SK-N-SH treated with all-trans-retinoic acid at 6 μM for 48 hours (cell line): ENCODE measurements around the gene ACOXL.

ENCODE experiments used
- ATAC-seq: fragments of 200-7000 bp; cut with Tn5 transposase; 3 replicates; pipeline ENCODE4 v1.9.1; 2020; ENCODE audit warnings: mild to moderate bottlenecking, moderate library complexity
- ARNTL ChIP-seq: fragments of 450-650 bp; formaldehyde crosslinking; IDR thresholded peaks from 2 replicates; pipeline ENCODE4 v1.5.0; 2020; ENCODE audit warnings: low read depth, mild to moderate bottlenecking, moderate library complexity, borderline replicate concordance
- BACH2 ChIP-seq: fragments of 250-450 bp; sonication (Bioruptor Pico); IDR thresholded peaks from 2 replicates; pipeline ENCODE4 v1.9.0; 2021; ENCODE audit warnings: mild to moderate bottlenecking, borderline replicate concordance
- CREB5 ChIP-seq: fragments of 250-450 bp; sonication (Bioruptor Pico); IDR thresholded peaks from 2 replicates; pipeline ENCODE4 v1.5.1; 2020; ENCODE audit warnings: low read depth, mild to moderate bottlenecking, moderate library complexity
- CSDC2 ChIP-seq: fragments of 250-450 bp; sonication (Bioruptor Pico); IDR thresholded peaks from 2 replicates; pipeline ENCODE4 v1.5.0; 2020; ENCODE audit warnings: mild to moderate bottlenecking, moderate library complexity
- CSRNP3 ChIP-seq: fragments of 250-450 bp; sonication (Bioruptor Pico); IDR thresholded peaks from 2 replicates; pipeline ENCODE4 v1.5.1; 2021; ENCODE audit warnings: mild to moderate bottlenecking, moderate library complexity
- ESRRG ChIP-seq: fragments of 250-450 bp; sonication (Bioruptor Pico); IDR thresholded peaks from 2 replicates; pipeline ENCODE4 v1.6.1; 2021; ENCODE audit warnings: mild to moderate bottlenecking
- GLIS3 ChIP-seq: fragments of 250-450 bp; sonication (Bioruptor Pico); IDR thresholded peaks from 2 replicates; pipeline ENCODE4 v1.5.0; 2020; ENCODE audit warnings: mild to moderate bottlenecking, moderate library complexity
- ISL1 ChIP-seq: fragments of 250-450 bp; sonication (Bioruptor Pico); IDR thresholded peaks from 2 replicates; pipeline ENCODE4 v2.1.2; 2022; ENCODE audit warnings: mild to moderate bottlenecking, moderate library complexity
- OSR1 ChIP-seq: fragments of 250-450 bp; sonication (Bioruptor Pico); IDR thresholded peaks from 2 replicates; pipeline ENCODE4 v1.8.0; 2022; ENCODE audit warnings: moderate library complexity, mild to moderate bottlenecking, inconsistent platforms
- PATZ1 ChIP-seq: fragments of 250-450 bp; sonication (Bioruptor Pico); IDR thresholded peaks from 2 replicates; pipeline ENCODE4 v1.8.0; 2020; ENCODE audit warnings: mild to moderate bottlenecking, moderate library complexity, borderline replicate concordance
- POU6F1 ChIP-seq: fragments of 250-450 bp; sonication (Bioruptor Pico); IDR thresholded peaks from 2 replicates; pipeline ENCODE4 v1.8.0; 2021; ENCODE audit warnings: low read depth, mild to moderate bottlenecking, moderate library complexity, borderline replicate concordance
- RARB ChIP-seq: fragments of 250-450 bp; sonication (Bioruptor Pico); IDR thresholded peaks from 2 replicates; pipeline ENCODE4 v1.8.0; 2021; ENCODE audit warnings: mild to moderate bottlenecking, moderate library complexity
- SNAI2 ChIP-seq: fragments of 250-450 bp; sonication (Bioruptor Pico); IDR thresholded peaks from 2 replicates; pipeline ENCODE4 v1.5.0; 2020; ENCODE audit warnings: mild to moderate bottlenecking, moderate library complexity
- TCF4 ChIP-seq: fragments of 250-450 bp; sonication (Bioruptor Pico); IDR thresholded peaks from 2 replicates; pipeline ENCODE4 v1.8.0; 2021; ENCODE audit warnings: mild to moderate bottlenecking, moderate library complexity, borderline replicate concordance
- TOX ChIP-seq: fragments of 250-450 bp; sonication (Bioruptor Pico); IDR thresholded peaks from 2 replicates; pipeline ENCODE4 v1.8.0; 2021; ENCODE audit warnings: mild to moderate bottlenecking, moderate library complexity, borderline replicate concordance
- ZC3H10 ChIP-seq: fragments of 250-450 bp; sonication (Bioruptor Pico); IDR thresholded peaks from 2 replicates; pipeline ENCODE4 v1.5.1; 2021; ENCODE audit warnings: mild to moderate bottlenecking, moderate library complexity
- ZFP3 ChIP-seq: fragments of 250-450 bp; sonication (Bioruptor Pico); IDR thresholded peaks from 2 replicates; pipeline ENCODE4 v1.5.0; 2020; ENCODE audit warnings: mild to moderate bottlenecking, moderate library complexity
- ZFP30 ChIP-seq: fragments of 450-650 bp; formaldehyde crosslinking; IDR thresholded peaks from 2 replicates; pipeline ENCODE4 v1.5.0; 2022; ENCODE audit warnings: mild to moderate bottlenecking, moderate library complexity
- ZNF565 ChIP-seq: fragments of 450-650 bp; formaldehyde crosslinking; conservative IDR thresholded peaks from 2 replicates; pipeline ENCODE4 v1.5.0; 2020; ENCODE audit warnings: low read depth, mild to moderate bottlenecking, moderate library complexity
- ZNF70 ChIP-seq: fragments of 450-650 bp; formaldehyde crosslinking; IDR thresholded peaks from 2 replicates; pipeline ENCODE4 v1.5.0; 2020; ENCODE audit warnings: mild to moderate bottlenecking, moderate library complexity
- ZNF8 ChIP-seq: fragments of 450-650 bp; formaldehyde crosslinking; IDR thresholded peaks from 2 replicates; pipeline ENCODE4 v1.5.0; 2020; ENCODE audit warnings: mild to moderate bottlenecking, moderate library complexity

ACOXL gene

GRCh38 chr2:110837446-110838409 lies 105.4 kb downstream of the ACOXL start:
- TF ChIP-seq RARB (CRISPR knock-in tag) = no peak
- no peak for TF ChIP-seq SNAI2 (CRISPR knock-in tag)
- TF ChIP-seq ZNF8 (CRISPR knock-in tag) = no peak
- no peak for TF ChIP-seq CSDC2 (CRISPR knock-in tag)
- TF ChIP-seq ZC3H10 (CRISPR knock-in tag) = no peak
- no peak for TF ChIP-seq ESRRG (CRISPR knock-in tag)
- peak; percentile 65; the same call in 1 of the 2 replicates for TF ChIP-seq TCF4
- no peak for TF ChIP-seq CREB5
- no peak for TF ChIP-seq ISL1 (CRISPR knock-in tag)
- no peak for ATAC-seq

GRCh38 chr2:110838657-110839384 lies 106.4 kb downstream of the ACOXL start:
- no peak for ATAC-seq
- TF ChIP-seq BACH2 (CRISPR knock-in tag) (no peak), TCF4 (peak; percentile 33; the same call in 1 of the 2 replicates)

GRCh38 chr2:110840508-110840907 lies 108.1 kb downstream of the ACOXL start:
- TF ChIP-seq CSRNP3 (CRISPR knock-in tag) (no peak), ZNF8 (CRISPR knock-in tag) (no peak), ZFP3 (no peak), ISL1 (CRISPR knock-in tag) (no peak), GLIS3 (CRISPR knock-in tag) (no peak), SNAI2 (CRISPR knock-in tag) (no peak)
- ATAC-seq = no peak

GRCh38 chr2:110842048-110842447 lies 109.7 kb downstream of the ACOXL start:
- TF ChIP-seq TOX (CRISPR knock-in tag) = no peak
- TF ChIP-seq RARB (CRISPR knock-in tag) = no peak
- TF ChIP-seq ZNF565 = no peak
- TF ChIP-seq ZC3H10 (CRISPR knock-in tag) = no peak
- TF ChIP-seq ZNF70 (CRISPR knock-in tag) = no peak
- TF ChIP-seq BACH2 (CRISPR knock-in tag) = no peak
- ATAC-seq = no peak

GRCh38 chr2:110843496-110843895 lies 111.1 kb downstream of the ACOXL start:
- no peak for ATAC-seq
- TF ChIP-seq TCF4 (no peak), ISL1 (CRISPR knock-in tag) (no peak), ARNTL (CRISPR knock-in tag) (no peak), GLIS3 (CRISPR knock-in tag) (no peak), ESRRG (CRISPR knock-in tag) (no peak), ZFP3 (no peak), OSR1 (CRISPR knock-in tag) (no peak), TOX (CRISPR knock-in tag) (no peak)

GRCh38 chr2:110843959-110844510 lies 111.7 kb downstream of the ACOXL start:
- TF ChIP-seq ESRRG (CRISPR knock-in tag) = no peak
- TF ChIP-seq RARB (CRISPR knock-in tag) = no peak
- no peak for TF ChIP-seq POU6F1 (CRISPR knock-in tag)
- no peak for TF ChIP-seq ISL1 (CRISPR knock-in tag)
- no peak for TF ChIP-seq PATZ1 (CRISPR knock-in tag)
- TF ChIP-seq BACH2 (CRISPR knock-in tag) = no peak
- no peak for TF ChIP-seq ZNF70 (CRISPR knock-in tag)
- TF ChIP-seq TOX (CRISPR knock-in tag) = no peak
- no peak for TF ChIP-seq ZFP30
- ATAC-seq = no peak
